ENCODE data around the gene DGUOK.

DGUOK gene

GRCh38 chr2:74004212-74005182 is 77.8 kb downstream of the DGUOK start:
- no peak for TF ChIP-seq CTCF (IDR thresholded peaks at IDR 0.05; ENCODE audit: extremely low read depth, insufficient read depth, missing control alignments)
- in situ Hi-C loops (cut with MboI; ENCODE audit: low pct_unique_long_range_greater_than_20kb, low sequenced_read_pairs, unreplicated experiment) = no loop called here
- DNase-seq (ENCODE audit: low spot score) = no peak

GRCh38 chr2:74005786-74006185 is 79.1 kb downstream of the DGUOK start:
- in situ Hi-C loops (cut with MboI; ENCODE audit: low pct_unique_long_range_greater_than_20kb, low sequenced_read_pairs, unreplicated experiment) = no loop called here
- DNase-seq (ENCODE audit: low spot score) = no peak
- no peak for TF ChIP-seq CTCF (IDR thresholded peaks at IDR 0.05; ENCODE audit: extremely low read depth, insufficient read depth, missing control alignments)

DNA sequence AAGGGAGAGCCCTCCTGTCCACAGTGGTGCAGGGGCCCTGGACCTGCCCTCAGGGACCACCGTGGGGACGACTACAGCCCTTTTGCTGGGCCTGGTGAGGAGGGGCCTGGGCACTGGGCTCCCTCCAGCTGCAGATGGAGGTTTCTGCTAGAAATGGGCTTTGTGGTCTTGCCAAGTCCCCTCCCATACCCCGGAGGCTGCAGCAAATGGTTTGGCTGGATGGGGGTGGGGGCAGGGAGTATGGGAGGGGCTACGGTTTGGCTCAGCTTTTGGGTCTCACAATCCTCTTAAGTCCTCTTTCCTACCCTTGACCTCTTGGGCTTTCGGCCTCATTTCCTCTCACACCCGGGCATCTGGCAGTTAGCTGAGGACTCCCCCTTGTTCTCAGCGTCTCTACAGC is 79.8 kb downstream of the DGUOK start:
- DNase-seq (ENCODE audit: low spot score) = no peak
- in situ Hi-C loops (cut with MboI; ENCODE audit: low pct_unique_long_range_greater_than_20kb, low sequenced_read_pairs, unreplicated experiment) = no loop called here

DNA sequence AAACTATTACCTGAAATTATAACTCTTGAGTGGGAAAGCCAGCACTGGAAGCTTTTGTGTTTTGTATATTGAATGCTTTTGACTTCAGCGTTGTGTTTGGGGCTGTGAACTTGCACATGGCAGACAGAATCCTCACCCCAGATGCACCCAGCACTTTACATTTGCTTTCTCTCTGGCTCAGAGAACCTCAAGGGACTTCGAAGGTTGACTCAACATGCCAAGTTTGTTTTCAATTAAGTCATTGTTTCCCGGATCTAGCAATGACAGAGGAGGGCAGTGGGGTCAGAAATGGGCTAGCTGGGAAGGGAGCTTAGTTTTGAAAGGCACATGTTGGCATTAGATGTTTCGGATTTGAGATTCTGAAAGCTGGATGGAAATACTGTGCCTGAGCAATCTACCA is 80.4 kb downstream of the DGUOK start:
- no peak for TF ChIP-seq CTCF (IDR thresholded peaks at IDR 0.05; ENCODE audit: extremely low read depth, insufficient read depth, missing control alignments)
- no peak for DNase-seq (ENCODE audit: low spot score)
- in situ Hi-C loops (cut with MboI; ENCODE audit: low pct_unique_long_range_greater_than_20kb, low sequenced_read_pairs, unreplicated experiment) = no loop called here

More for the DNA sequence above, 79.8 kb downstream of the DGUOK start:
- no peak for TF ChIP-seq CTCF (IDR thresholded peaks at IDR 0.05; ENCODE audit: extremely low read depth, insufficient read depth, missing control alignments)

GRCh38 chr2:74007711-74008110 is 81.0 kb downstream of the DGUOK start:
- DNase-seq (ENCODE audit: low spot score) = no peak
- in situ Hi-C loops (cut with MboI; ENCODE audit: low pct_unique_long_range_greater_than_20kb, low sequenced_read_pairs, unreplicated experiment) = no loop called here
- no peak for TF ChIP-seq CTCF (IDR thresholded peaks at IDR 0.05; ENCODE audit: extremely low read depth, insufficient read depth, missing control alignments)

Measured in GM13977 (cell line).